HG03103 (cell line): ENCODE data around the gene AAMDC.
"Not testable (repeated sequence)": the region's sequence is repeated elsewhere in the genome, so short reads cannot be mapped to it uniquely, and the experiment has no call there.

Source experiments
- ATAC-seq: cut with Tn5 transposase; IDR thresholded peaks from one replicate; pipeline ENCODE4 v1.9.1; 2021; ENCODE audit warnings: low read depth; ENCODE audit not compliant: unreplicated experiment

AAMDC gene

DNA sequence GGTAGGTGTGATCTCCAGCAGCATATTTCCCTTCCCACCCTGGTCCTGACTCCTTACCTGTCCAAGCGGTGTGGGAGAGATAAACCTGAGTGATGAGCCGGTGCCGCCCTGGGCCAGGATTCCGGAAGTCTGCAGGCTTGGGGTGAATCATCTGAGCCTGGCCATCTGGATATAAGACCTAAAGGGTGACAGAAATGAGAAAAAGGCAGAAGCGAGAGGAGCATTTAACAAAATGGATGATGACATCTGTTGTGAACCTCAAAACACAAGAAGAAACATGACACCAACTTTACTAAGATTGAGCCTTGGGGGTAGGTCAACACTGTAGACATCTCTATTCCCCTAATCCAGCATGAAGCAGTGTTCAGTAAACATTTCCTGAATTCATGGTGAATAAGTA is 62.8 kb downstream of the AAMDC start:
- no peak for ATAC-seq

DNA sequence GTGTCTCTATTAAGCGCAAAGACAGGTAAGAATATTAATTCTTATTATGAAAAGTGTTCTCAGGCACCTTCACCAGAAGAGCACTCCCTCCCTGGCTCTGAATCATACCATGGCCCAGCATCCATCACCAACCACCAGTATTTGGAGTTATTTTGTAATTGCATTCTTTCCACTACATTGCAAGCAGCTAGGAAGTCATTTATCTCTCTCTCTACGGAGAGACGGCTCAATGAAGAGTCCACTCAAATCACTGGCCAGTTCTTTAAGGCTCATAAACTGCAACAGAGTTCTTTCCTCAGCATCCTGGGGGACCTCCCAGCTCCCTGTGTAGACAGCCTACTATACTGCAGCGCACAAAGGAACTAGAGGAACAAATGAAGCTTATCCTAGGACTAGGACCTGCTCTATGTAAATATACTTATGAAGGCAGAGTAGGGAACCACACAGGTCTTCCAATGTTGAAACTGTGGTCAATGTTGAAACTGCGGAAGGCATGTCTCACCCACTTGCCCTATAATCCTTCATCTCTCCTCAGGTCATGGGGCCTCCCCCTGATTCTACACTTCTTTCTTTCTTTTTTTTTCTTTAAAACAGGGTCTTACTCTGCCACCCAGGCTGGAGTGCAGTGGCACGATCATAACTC is 63.4 kb downstream of the AAMDC start:
- ATAC-seq: no peak

DNA sequence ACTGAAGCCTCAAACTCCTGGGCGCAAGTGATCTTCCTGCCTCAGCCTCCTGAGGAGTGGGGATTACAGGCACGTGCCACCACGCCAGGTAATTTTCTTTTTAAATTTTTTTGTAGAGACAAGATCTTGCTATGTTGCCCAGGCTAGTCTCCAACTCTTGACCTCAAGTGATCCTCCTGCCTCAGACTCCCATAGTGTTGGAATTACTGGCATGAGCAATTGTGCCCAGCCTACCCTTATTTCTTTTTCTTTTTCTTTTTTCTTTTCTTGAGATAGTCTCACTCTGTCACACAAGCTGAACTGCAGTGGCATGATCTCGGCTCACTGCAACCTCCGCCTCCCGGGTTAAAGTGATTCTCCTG is 63.9 kb downstream of the AAMDC start:
- no peak for ATAC-seq

DNA sequence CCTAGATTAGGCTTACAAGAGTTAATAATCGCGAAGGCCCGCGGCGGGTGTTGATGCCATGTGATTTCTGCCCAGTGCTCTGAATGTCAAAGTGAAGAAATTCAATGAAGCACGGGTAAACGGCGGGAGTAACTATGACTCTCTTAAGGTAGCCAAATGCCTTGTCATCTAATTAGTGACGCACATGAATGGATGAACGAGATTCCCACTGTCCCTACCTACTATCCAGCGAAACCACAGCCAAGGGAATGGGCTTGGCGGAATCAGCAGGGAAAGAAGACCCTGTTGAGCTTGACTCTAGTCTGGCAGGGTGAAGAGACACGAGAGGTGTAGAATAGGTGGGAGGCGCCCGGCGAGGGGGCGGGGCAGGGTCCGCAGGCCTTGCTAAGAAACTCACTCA is 65.5 kb downstream of the AAMDC start:
- no peak for ATAC-seq

DNA sequence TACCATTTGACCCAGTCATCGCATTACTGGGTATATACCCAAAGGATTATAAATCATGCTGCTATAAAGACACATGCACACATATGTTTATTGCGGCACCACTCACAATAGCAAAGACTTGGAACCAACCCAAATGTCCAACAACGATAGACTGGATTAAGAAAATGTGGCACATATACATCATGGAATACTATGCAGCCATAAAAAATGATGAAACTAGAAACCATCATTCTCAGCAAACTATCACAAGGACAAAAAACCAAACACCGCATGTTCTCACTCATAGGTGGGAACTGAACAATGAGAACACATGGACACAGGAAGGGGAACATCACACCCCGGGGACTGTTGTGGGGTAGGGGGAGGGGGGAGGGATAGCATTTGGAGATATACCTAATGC is 68.1 kb downstream of the AAMDC start:
- ATAC-seq: not testable (repeated sequence)

DNA sequence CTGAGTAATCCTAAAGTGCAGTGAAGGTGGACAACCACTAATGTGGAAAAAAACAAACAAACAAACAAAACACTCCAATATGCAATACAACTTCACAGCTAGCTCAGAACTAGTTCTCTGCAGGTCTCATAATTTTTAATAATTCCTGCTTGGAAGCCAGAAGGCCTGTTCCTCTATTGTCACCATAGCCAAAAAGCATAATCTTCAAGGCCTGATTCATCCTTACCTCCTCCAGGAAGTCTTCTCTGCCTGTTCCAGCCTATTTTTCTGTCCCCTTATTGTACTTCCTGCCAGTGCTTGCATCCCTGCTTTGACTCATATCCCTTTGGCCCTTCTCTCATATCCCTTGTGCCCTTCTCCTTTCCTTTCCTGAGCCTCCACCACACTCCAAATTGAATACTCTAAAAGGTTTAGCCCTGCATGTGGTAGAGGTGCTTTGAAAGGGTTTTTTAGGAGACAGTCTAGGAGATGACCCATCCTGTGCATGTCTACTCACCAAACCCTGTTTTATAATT is 69.2 kb downstream of the AAMDC start:
- ATAC-seq: not testable (repeated sequence)

DNA sequence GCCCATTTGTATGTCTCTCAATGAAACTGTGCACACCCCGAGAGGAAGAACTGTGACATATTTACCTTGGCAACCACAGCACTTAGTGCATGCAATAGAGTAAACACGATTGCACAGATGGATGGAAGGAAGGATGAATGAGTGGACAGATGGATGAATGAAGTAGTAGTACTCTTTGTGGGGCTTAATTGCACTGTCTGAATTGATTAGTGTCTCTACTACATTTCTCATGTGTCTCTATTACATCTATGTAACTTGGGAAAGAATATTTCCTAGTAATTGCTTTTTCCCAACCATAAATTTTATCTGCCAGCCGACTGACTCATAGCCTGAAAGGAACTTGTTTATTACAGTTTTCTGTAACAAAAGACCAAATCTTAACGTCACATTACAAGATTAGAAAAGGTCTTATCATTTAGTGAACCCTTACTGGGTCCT is 69.7 kb downstream of the AAMDC start:
- not testable (repeated sequence) for ATAC-seq

DNA sequence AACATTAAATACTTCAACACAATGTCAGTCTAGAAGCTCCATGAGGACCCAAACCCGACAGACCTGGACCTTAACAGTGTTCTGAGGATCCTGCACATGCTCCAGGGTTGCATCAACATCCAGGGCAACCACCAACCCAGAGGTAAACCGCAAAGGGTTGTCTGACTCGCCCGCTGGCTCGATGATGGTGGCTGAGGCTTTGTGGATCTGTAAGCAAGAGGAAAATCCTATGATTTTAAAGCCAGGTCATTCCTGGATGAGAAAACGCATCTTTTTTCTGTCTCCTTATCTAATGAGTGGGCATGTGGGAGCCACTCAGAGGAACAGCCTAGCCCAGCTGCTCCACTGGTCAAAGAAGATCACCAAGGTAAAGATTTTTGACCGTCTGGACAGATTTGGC is 70.3 kb downstream of the AAMDC start:
- ATAC-seq: not testable (repeated sequence)

DNA sequence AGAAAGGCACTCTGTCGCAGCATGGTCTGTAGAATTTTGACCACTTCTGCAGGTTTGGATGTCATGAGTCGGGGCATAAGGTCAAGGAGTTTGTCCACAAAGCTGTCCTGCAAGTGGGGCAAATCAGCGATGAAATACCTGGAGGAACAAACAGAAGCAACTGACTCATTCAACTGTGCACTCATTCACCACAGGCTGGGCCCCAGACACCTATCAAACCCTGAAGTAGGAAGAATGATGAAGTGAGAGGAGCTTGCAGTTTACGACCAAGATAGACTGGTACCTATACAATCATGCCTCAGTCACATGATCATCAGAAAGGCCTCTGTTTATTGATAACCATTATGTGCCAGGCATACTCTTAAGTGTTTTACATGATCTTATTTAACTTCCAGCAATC is 70.8 kb downstream of the AAMDC start:
- not testable (repeated sequence) for ATAC-seq

DNA sequence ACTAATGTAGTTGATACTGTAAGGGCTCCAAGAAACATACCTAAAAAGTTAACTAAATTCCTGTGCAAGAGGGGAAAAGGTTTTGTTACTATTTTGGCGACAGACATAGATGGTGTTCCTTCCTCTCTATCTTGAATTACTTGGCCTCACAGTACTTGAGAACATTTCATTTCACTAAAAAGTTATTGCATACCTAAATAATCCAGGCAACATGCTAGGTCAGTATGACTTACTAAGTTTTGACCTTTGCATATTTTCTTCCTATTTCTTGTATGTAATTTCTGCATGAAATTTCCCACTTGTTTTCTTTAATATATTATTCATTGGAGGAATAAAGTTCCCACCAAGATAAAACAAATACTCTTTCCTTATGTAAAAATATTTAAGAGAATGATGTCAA is 74.0 kb downstream of the AAMDC start:
- ATAC-seq: not testable (repeated sequence)

DNA sequence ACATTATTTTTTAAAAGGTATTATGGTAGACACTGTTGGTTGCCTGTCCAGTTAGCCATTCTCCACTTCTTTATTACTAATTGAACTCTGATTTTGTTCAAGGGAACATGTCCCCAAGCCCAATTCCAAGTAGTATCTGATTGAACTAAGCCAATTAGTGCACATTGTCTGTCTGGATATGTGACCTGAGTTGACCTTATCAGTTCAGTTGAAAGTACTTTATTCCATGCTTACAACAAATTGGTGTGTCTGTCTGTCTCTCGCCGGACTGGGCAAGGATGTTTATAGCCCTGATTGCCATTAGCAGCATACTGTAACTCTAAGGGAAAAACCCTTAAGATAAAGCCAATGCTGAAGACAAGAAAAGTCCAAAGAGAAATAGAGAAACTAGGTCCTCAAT is 87.9 kb downstream of the AAMDC start:
- ATAC-seq: no peak

DNA sequence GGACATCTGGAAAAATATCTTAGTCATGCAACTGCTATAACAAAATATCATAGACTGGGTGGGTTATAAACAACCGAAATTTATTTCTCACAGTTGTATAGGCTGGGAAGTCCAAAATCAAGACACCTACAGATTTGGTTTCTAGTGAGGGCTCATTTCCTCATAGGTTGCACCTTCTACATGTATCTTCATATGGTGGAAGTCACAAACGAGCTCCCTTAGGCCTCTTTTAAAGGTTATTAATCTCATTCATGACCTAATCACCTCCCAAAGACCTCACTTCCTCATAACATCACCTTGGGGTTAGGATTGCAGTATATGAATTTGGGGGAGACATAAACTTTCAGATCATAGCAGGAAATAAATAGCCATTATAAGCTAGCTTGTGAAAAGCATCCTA is 88.3 kb downstream of the AAMDC start:
- ATAC-seq: no peak

DNA sequence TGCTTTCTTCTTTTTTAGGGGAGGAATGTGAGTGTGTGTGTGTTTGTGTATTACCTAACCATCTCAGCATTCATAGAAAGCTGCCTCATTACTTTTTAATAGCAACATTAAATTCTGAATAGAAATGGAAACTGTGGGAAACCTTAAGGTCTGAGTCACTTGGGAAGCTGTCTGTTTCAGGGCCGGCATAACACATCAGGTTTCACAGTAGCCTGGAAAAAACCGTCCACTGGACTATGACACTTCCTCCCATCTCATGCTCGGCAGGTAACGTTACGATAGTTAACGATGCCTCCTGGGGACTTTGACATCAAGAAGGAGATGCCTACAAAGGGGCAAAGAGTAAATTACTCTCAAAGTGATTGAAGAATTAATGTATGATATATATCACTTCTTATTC is 89.9 kb downstream of the AAMDC start:
- not testable (repeated sequence) for ATAC-seq

DNA sequence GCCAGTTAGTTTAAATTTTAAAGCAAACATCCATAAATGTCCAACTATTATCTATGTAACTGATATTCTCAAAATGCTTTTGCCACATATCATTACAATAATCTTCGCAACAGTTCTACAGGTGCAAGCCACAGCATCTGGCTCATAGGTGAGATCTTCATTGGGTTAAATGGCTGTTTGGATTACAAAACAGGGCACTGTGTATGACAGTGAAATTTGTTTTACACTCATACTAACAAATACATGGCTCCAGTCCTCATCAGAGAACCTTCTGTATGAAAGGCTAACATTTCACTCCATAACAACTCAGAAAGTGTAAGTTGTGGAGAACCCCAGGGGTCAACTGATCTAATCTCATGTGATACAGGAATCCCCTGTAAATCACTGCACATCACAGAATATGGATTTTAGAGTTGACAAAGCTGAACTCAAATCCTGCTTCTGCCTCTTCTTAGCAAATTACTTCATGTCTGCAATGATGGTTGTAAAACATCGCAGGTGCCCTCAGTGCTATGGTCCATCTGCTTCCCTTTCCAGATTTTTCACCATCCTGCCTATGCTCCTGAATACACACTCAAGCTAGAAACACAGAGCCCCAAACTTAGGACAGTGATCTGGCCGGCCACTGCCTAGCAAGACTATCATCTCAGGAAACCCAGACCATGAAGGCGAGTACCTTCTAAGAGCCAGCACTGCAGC is 92.8 kb downstream of the AAMDC start:
- not testable (repeated sequence) for ATAC-seq

DNA sequence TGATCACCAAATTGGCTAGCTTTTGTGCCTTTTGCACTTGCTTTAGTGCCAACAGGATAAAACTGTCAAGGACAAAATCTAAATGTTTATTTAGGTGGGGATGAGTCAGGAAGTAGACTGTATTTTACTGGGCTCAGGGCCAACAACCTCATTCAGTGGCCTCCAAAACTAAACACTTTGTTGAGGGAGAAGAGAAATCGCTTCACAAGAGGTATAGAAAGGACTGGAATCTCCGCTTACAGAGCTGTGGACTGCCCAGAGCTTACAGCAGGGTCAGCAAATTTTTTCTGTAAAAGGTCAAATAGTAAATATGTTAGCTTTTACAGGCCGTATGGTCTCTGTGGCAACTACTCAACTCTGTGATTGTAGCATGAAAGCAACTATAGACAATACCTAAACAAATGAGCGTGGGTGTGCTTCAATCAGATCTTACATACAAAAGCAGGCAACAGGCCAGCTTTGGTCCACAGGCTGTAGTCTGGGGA is 93.4 kb downstream of the AAMDC start:
- not testable (repeated sequence) for ATAC-seq

DNA sequence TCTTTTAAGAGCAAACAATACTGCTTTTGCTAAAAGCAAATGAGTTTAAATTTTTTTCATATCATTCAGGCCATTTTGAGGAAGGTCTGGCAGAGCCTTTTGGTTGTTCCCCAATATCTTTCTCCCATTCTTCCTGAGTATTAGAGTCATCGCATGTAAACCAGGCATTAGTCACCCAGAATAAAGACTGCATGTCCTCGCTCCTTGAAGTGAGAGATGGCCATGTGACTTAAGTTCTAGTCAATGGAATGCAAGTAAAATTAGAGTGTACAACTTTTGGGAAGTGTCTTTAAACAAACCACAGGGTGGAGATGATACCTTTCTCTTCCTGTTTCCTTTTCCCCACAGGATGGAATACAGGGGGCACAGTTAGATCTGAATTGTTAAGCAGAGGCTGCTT is 96.8 kb downstream of the AAMDC start:
- ATAC-seq: not testable (repeated sequence)
